Gastroesophageal sphincter (tissue), 4 donors: ENCODE measurements around the gene TM9SF1. TPM values are rescaled to one million over a fixed set of nuclear protein-coding genes. Genes with fewer than 3 reads are reported as not detected.
A peak's percentile ranks its signal among the peaks of the same experiment; 100 is the strongest.

Source experiments
- ATAC-seq: fragments of 150-250 bp; one replicate; pipeline ENCODE4 v1.9.1; 2016; ENCODE audit warnings: mild to moderate bottlenecking, moderate library complexity
- H3K27ac ChIP-seq, 4 donors: fragments of 200-600 bp; sonication (generic) in 3 of 4; 1 replicate in 3 of 4; 2 replicates in 1 of 4; pipeline ENCODE4 v1.5.1; 2016 to 2019
- H3K27me3 ChIP-seq: fragments of 200-600 bp; sonication (generic); one replicate; pipeline ENCODE4 v1.5.1; 2019
- H3K36me3 ChIP-seq, 2 donors: fragments of 200-600 bp; sonication (generic); one replicate each; pipeline ENCODE4 v1.5.1; 2019; ENCODE audit warnings: control low read depth in 1 of 2
- H3K4me1 ChIP-seq, 3 donors: fragments of 200-600 bp; sonication (generic); 1 replicate in 2 of 3; 2 replicates in 1 of 3; pipeline ENCODE4 v1.5.1; 2016 to 2019; ENCODE audit warnings: control low read depth in 2 of 3
- H3K4me3 ChIP-seq, 2 donors: fragments of 200-600 bp; sonication (generic); one replicate each; pipeline ENCODE4 v1.5.1; 2019; ENCODE audit warnings: mild to moderate bottlenecking in 1 of 2, moderate library complexity in 1 of 2
- H3K9me3 ChIP-seq, 3 donors: fragments of 200-600 bp; sonication (generic); one replicate each; pipeline ENCODE4 v1.5.1; 2017 to 2019; ENCODE audit warnings: control low read depth in 2 of 3
- CTCF ChIP-seq, 4 experiments: fragments of 200-600 bp in 2 of 4; fragments of 450-650 bp in 2 of 4; sonication (generic) in 1 of 4; IDR thresholded peaks; one replicate each; pipeline ENCODE4 v1.5.1; 2017 to 2019; ENCODE audit warnings: antibody characterized with exemption in 4 of 4, mild to moderate bottlenecking in 2 of 4, moderate library complexity in 2 of 4
- EP300 ChIP-seq: sonication (generic); formaldehyde crosslinking; IDR thresholded peaks from one replicate; pipeline ENCODE4 v1.6.1; 2017; ENCODE audit warnings: antibody characterized with exemption, mild to moderate bottlenecking
- POLR2A ChIP-seq, 2 donors: fragments of 450-650 bp; IDR thresholded peaks; one replicate each; pipeline ENCODE4 v1.6.1; 2017; ENCODE audit warnings: antibody characterized with exemption in 2 of 2, mild to moderate bottlenecking in 2 of 2, moderate library complexity in 1 of 2
- POLR2AphosphoS5 ChIP-seq: sonication (generic); formaldehyde crosslinking; IDR thresholded peaks from one replicate; pipeline ENCODE4 v1.6.1; 2017; ENCODE audit warnings: antibody characterized with exemption
- WGBS, 2 donors: methylation state at CpG; one replicate each; pipeline ENCODE4 v1.1.5; 2018; ENCODE audit warnings: low coverage in 1 of 2; 5-methylcytosine and 5-hydroxymethylcytosine counted together
- total RNA-seq, 4 donors: library from RNA; depleted of rRNA; stranded (reverse); fragments of >200 nt; gene quantifications; one replicate each; pipeline ENCODE4 v1.1.0, GENCODE V29; 2016

TM9SF1 gene
- total RNA-seq, 4 donors from 2014 or later, result 34.7 to 53.3 (median 45.0) TPM

- Histone ChIP-seq H3K9me3 (no peaks in the 10 kb centered on the region), H3K4me1 (peaks cover 0 to 45% (median 24%) of the 10 kb centered on the region in 3 donors), H3K27ac (peak overlapping the region in 3 of 4 donors; percentile 91 to 92 (median 91)), H3K36me3 (peaks cover 0 to 76% of the 10 kb centered on the region in 2 donors), H3K27me3 (no peaks in the 10 kb centered on the region), H3K4me3 (no peak overlapping the region)
- no peak for ATAC-seq
- 60 to 80% methylated on average over 2 of the region's 11 CpGs for WGBS, 2 donors
- TF ChIP-seq EP300 (no peak), CTCF (IDR thresholded peaks at IDR 0.05) (no peak), POLR2A (IDR thresholded peaks at IDR 0.05) (no peak), POLR2AphosphoS5 (no peak)
These were observed 35.3 kb downstream of the TM9SF1 start for GRCh38 chr14:24159777-24160498.

- no peak overlapping the region for H3K27ac ChIP-seq
- 100% methylated on average over 1 of the region's 12 CpGs; no CpG with 5 or more reads in 1 of the 2 donors for WGBS, 2 donors
- H3K4me3 ChIP-seq, result no peak overlapping the region
- TF ChIP-seq CTCF (IDR thresholded peaks at IDR 0.05) (no peak), POLR2AphosphoS5 (no peak), EP300 (no peak), POLR2A (IDR thresholded peaks at IDR 0.05) (no peak)
- H3K9me3 ChIP-seq, result no peaks in the 10 kb centered on the region
- peaks cover 0 to 79% of the 10 kb centered on the region in 2 donors for H3K36me3 ChIP-seq
- no peak for ATAC-seq
- H3K4me1 ChIP-seq, result peaks cover 0 to 19% (median 10%) of the 10 kb centered on the region in 3 donors
- H3K27me3 ChIP-seq, result no peaks in the 10 kb centered on the region
These were observed 37.9 kb downstream of the TM9SF1 start for GRCh38 chr14:24157331-24157730.

GRCh38 chr14:24156840-24157239 lies 38.4 kb downstream of the TM9SF1 start:
- Histone ChIP-seq H3K27ac (no peak overlapping the region), H3K4me1 (peaks cover 0 to 14% (median 6%) of the 10 kb centered on the region in 3 donors), H3K36me3 (peaks cover 0 to 84% of the 10 kb centered on the region in 2 donors), H3K4me3 (no peak overlapping the region), H3K9me3 (no peaks in the 10 kb centered on the region), H3K27me3 (no peaks in the 10 kb centered on the region)
- TF ChIP-seq POLR2AphosphoS5 (no peak), CTCF (IDR thresholded peaks at IDR 0.05) (no peak)
- 83 to 88% methylated on average over 1 of the region's 1 CpG for WGBS, 2 donors
- no peak for ATAC-seq

- Histone ChIP-seq H3K4me3 (no peak overlapping the region), H3K9me3 (no peaks in the 10 kb centered on the region), H3K36me3 (peaks cover 0 to 96% of the 10 kb centered on the region in 2 donors), H3K4me1 (peaks cover 0 to 8% (median 0%) of the 10 kb centered on the region in 3 donors), H3K27me3 (no peaks in the 10 kb centered on the region), H3K27ac (peak overlapping the region in 1 of 4 donors; percentile 2)
- 89 to 90% methylated on average over 2 to 3 of the region's 10 CpGs for WGBS, 2 donors
- TF ChIP-seq EP300 (no peak), CTCF (IDR thresholded peaks at IDR 0.05) (no peak), POLR2A (IDR thresholded peaks at IDR 0.05) (no peak), POLR2AphosphoS5 (no peak)
- ATAC-seq, result no peak
These were observed 40.1 kb downstream of the TM9SF1 start for GRCh38 chr14:24155100-24155499.

- TF ChIP-seq CTCF (IDR thresholded peaks at IDR 0.05) (no peak), POLR2A (IDR thresholded peaks at IDR 0.05) (peak in 1 of 2 donors; percentile 11)
- 87 to 95% methylated on average over 4 to 5 of the region's 16 CpGs for WGBS, 2 donors
- Histone ChIP-seq H3K9me3 (no peaks in the 10 kb centered on the region), H3K27ac (no peak overlapping the region), H3K4me1 (peaks cover 0 to 33% (median 12%) of the 10 kb centered on the region in 3 donors), H3K4me3 (no peak overlapping the region), H3K27me3 (no peaks in the 10 kb centered on the region), H3K36me3 (peaks cover 0 to 82% of the 10 kb centered on the region in 2 donors)
- ATAC-seq, result no peak
These were observed 43.7 kb downstream of the TM9SF1 start for GRCh38 chr14:24151404-24152080.
